ENCODE results near the gene PTH1R. TPM values are rescaled to one million over a fixed set of nuclear protein-coding genes. Genes with fewer than 3 reads are reported as not detected.

The PTH1R gene
- total and polyA plus RNA-seq, 3 experiments from 2014 or later = not detected

- H3K4me3 Mint-ChIP-seq = no peak overlapping the region
- no peak overlapping the region for H3K27ac ChIP-seq (ENCODE audit: low read depth, low read length)
- H3K27me3 Mint-ChIP-seq = peaks cover 7 to 16% of the 10 kb centered on the region in 2 donors
- H3K36me3 ChIP-seq (ENCODE audit: insufficient read depth, low read length) = no peaks in the 10 kb centered on the region
- no peaks in the 10 kb centered on the region for H3K4me1 ChIP-seq (ENCODE audit: insufficient read depth, low read length)
- H3K4me3 ChIP-seq (ENCODE audit: low read length) = no peak overlapping the region
- H3K4me1 Mint-ChIP-seq = no peaks in the 10 kb centered on the region
- H3K27me3 ChIP-seq (ENCODE audit: insufficient read depth, low read length, poor library complexity, severe bottlenecking) = no peaks in the 10 kb centered on the region
- DNase-seq = peak in 1 of 5 donors; percentile 28
- H3K9me3 Mint-ChIP-seq = no peaks in the 10 kb centered on the region
- ChIA-PET CTCF (no interaction called here), POLR2A (no interaction called here)
- H3K27ac Mint-ChIP-seq = no peak overlapping the region
- no peaks in the 10 kb centered on the region for H3K36me3 Mint-ChIP-seq
- H3K9me3 ChIP-seq (ENCODE audit: low read length) = no peaks in the 10 kb centered on the region
These were observed 19.8 kb upstream of the PTH1R start for GRCh38 chr3:46857485-46858341.

DNA sequence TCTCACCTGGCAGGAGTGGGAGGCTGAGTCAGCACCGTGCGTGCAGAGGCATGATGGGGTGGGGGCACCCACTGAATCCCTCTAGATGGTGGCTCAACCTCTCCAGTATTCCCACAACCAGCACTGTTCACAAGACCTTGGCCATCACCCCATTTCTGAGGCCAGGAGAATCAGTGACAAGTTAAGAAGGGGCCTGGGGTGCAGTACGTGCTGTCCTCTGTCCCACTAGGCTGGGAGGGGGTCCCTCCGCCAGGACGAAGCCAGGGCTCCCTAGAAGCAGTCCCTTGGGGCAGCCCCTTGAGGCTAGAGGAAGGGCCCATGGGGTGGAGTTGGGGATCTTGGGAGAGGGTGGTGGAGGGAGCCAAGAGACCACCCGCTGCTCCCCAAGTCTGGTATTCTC, 19.1 kb upstream of the PTH1R start:
- Histone ChIP-seq H3K36me3 (ENCODE audit: insufficient read depth, low read length) (no peaks in the 10 kb centered on the region), H3K27ac (ENCODE audit: low read depth, low read length) (no peak overlapping the region), H3K4me3 (ENCODE audit: low read length) (no peak overlapping the region), H3K27me3 (ENCODE audit: insufficient read depth, low read length, poor library complexity, severe bottlenecking) (no peaks in the 10 kb centered on the region), H3K4me1 (ENCODE audit: insufficient read depth, low read length) (no peaks in the 10 kb centered on the region), H3K9me3 (ENCODE audit: low read length) (no peaks in the 10 kb centered on the region)
- peaks cover 6 to 16% of the 10 kb centered on the region in 2 donors for H3K27me3 Mint-ChIP-seq
- no peaks in the 10 kb centered on the region for H3K4me1 Mint-ChIP-seq
- no peak overlapping the region for H3K27ac Mint-ChIP-seq
- H3K36me3 Mint-ChIP-seq = no peaks in the 10 kb centered on the region
- no peaks in the 10 kb centered on the region for H3K9me3 Mint-ChIP-seq
- H3K4me3 Mint-ChIP-seq = peak overlapping the region in 1 of 7 donors; percentile 3
- CTCF ChIA-PET = no interaction called here
- DNase-seq = peak in 1 of 5 donors; percentile 39
- POLR2A ChIA-PET = interaction anchor here (0.6 kb wide), 1 partner anchor 542 kb away, joined by 3 read pairs; no protein-coding TSS in a partner anchor

DNA sequence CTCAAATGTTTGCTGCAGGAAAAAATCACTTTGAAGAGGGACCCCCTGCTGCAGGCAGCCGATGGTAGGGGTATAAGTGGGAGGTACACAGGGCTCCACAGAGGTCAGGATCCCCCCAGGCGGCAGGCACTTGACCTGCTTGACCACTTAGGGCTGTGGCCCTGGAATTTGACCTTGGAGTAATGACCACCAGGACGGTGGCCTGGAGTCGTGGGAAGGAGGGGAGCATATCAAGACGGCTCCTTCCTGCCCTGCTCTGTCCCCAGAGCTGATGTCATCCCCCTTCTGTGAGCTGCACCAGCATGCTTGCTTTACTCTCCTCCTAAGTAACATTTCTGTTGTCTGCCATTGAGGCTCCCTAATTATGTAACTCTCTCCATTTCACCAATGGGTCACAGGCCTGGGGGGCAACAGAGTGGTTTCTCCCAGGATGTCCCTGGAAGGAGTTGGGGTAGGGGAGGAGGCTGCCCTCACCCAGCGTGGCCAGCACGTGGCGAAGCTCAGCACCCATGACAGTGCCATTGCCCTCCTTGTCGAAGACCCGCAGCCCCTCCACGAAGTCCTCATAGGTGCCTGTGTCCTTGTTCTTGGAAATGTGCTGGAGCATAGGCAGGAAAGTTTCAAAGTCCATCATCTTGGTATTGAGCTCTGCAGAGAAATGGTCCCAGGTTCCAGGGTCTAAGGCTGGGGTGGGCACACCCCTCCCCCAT, 18.4 kb upstream of the PTH1R start:
- DNase-seq = peak in 1 of 5 donors; percentile 25
- Mint-ChIP-seq H3K27ac (no peak overlapping the region), H3K9me3 (no peaks in the 10 kb centered on the region), H3K27me3 (peaks cover 6 to 16% of the 10 kb centered on the region in 2 donors), H3K4me3 (no peak overlapping the region), H3K4me1 (no peaks in the 10 kb centered on the region), H3K36me3 (no peaks in the 10 kb centered on the region)
- Histone ChIP-seq H3K4me3 (ENCODE audit: low read length) (no peak overlapping the region), H3K9me3 (ENCODE audit: low read length) (no peaks in the 10 kb centered on the region), H3K4me1 (ENCODE audit: insufficient read depth, low read length) (no peaks in the 10 kb centered on the region), H3K27ac (ENCODE audit: low read depth, low read length) (no peak overlapping the region), H3K27me3 (ENCODE audit: insufficient read depth, low read length, poor library complexity, severe bottlenecking) (no peaks in the 10 kb centered on the region), H3K36me3 (ENCODE audit: insufficient read depth, low read length) (no peaks in the 10 kb centered on the region)
- ChIA-PET CTCF (interaction anchor here (1.2 to 1.4 kb wide), 2 partner anchors 36 to 51 kb away, joined by 3 to 7 read pairs; no protein-coding TSS in a partner anchor), POLR2A (interaction anchor here (0.6 kb wide), 1 partner anchor 541 kb away, joined by 3 read pairs; no protein-coding TSS in a partner anchor)

- no peak overlapping the region for H3K27ac Mint-ChIP-seq
- DNase-seq = peak in 1 of 5 donors; percentile 45
- Histone ChIP-seq H3K4me3 (ENCODE audit: low read length) (no peak overlapping the region), H3K36me3 (ENCODE audit: insufficient read depth, low read length) (no peaks in the 10 kb centered on the region), H3K4me1 (ENCODE audit: insufficient read depth, low read length) (no peaks in the 10 kb centered on the region), H3K9me3 (ENCODE audit: low read length) (no peaks in the 10 kb centered on the region), H3K27me3 (ENCODE audit: insufficient read depth, low read length, poor library complexity, severe bottlenecking) (no peaks in the 10 kb centered on the region), H3K27ac (ENCODE audit: low read depth, low read length) (no peak overlapping the region)
- H3K4me3 Mint-ChIP-seq = no peak overlapping the region
- peaks cover 3 to 16% of the 10 kb centered on the region in 2 donors for H3K27me3 Mint-ChIP-seq
- H3K4me1 Mint-ChIP-seq = no peaks in the 10 kb centered on the region
- H3K9me3 Mint-ChIP-seq = no peaks in the 10 kb centered on the region
- ChIA-PET POLR2A (interaction anchor here (0.6 kb wide), 1 partner anchor 458 kb away, joined by 3 read pairs; no protein-coding TSS in a partner anchor), CTCF (interaction anchor here (1.2 to 1.4 kb wide), 2 partner anchors 35 to 49 kb away, joined by 3 to 7 read pairs; no protein-coding TSS in a partner anchor)
- H3K36me3 Mint-ChIP-seq = no peaks in the 10 kb centered on the region
These were observed 17.3 kb upstream of the PTH1R start for GRCh38 chr3:46860017-46860809.

GRCh38 chr3:46860810-46861604, 16.5 kb upstream of the PTH1R start:
- H3K27me3 Mint-ChIP-seq = peaks cover 3 to 16% of the 10 kb centered on the region in 2 donors
- H3K4me1 ChIP-seq (ENCODE audit: insufficient read depth, low read length) = no peaks in the 10 kb centered on the region
- POLR2A ChIA-PET = no interaction called here
- no peak overlapping the region for H3K4me3 ChIP-seq (ENCODE audit: low read length)
- no peaks in the 10 kb centered on the region for H3K9me3 ChIP-seq (ENCODE audit: low read length)
- H3K27ac Mint-ChIP-seq = no peak overlapping the region
- no peaks in the 10 kb centered on the region for H3K4me1 Mint-ChIP-seq
- H3K27ac ChIP-seq (ENCODE audit: low read depth, low read length) = no peak overlapping the region
- H3K36me3 ChIP-seq (ENCODE audit: insufficient read depth, low read length) = no peaks in the 10 kb centered on the region
- H3K36me3 Mint-ChIP-seq = no peaks in the 10 kb centered on the region
- CTCF ChIA-PET = no interaction called here
- H3K27me3 ChIP-seq (ENCODE audit: insufficient read depth, low read length, poor library complexity, severe bottlenecking) = no peaks in the 10 kb centered on the region
- no peaks in the 10 kb centered on the region for H3K9me3 Mint-ChIP-seq
- DNase-seq = peak in 1 of 5 donors; percentile 17
- no peak overlapping the region for H3K4me3 Mint-ChIP-seq

GRCh38 chr3:46861605-46862368, 15.7 kb upstream of the PTH1R start:
- no peak overlapping the region for H3K27ac ChIP-seq (ENCODE audit: low read depth, low read length)
- no peak overlapping the region for H3K4me3 ChIP-seq (ENCODE audit: low read length)
- Mint-ChIP-seq H3K27me3 (peaks cover 3 to 11% of the 10 kb centered on the region in 2 donors), H3K4me3 (no peak overlapping the region), H3K27ac (no peak overlapping the region), H3K4me1 (peaks cover 0 to under 1% (median 0%) of the 10 kb centered on the region in 3 donors), H3K36me3 (no peaks in the 10 kb centered on the region), H3K9me3 (no peaks in the 10 kb centered on the region)
- peak in 1 of 5 donors; percentile 26 for DNase-seq
- no peaks in the 10 kb centered on the region for H3K36me3 ChIP-seq (ENCODE audit: insufficient read depth, low read length)
- POLR2A ChIA-PET = no interaction called here
- no peaks in the 10 kb centered on the region for H3K4me1 ChIP-seq (ENCODE audit: insufficient read depth, low read length)
- no peaks in the 10 kb centered on the region for H3K27me3 ChIP-seq (ENCODE audit: insufficient read depth, low read length, poor library complexity, severe bottlenecking)
- CTCF ChIA-PET = no interaction called here
- no peaks in the 10 kb centered on the region for H3K9me3 ChIP-seq (ENCODE audit: low read length)
